ENCODE results near the gene SOCS7. TPM values are rescaled to one million over a fixed set of nuclear protein-coding genes. Genes with fewer than 3 reads are reported as not detected.

Gene SOCS7
- total and polyA plus RNA-seq, 2 experiments from 2014 or later = 5.0 to 29.2 TPM

DNA sequence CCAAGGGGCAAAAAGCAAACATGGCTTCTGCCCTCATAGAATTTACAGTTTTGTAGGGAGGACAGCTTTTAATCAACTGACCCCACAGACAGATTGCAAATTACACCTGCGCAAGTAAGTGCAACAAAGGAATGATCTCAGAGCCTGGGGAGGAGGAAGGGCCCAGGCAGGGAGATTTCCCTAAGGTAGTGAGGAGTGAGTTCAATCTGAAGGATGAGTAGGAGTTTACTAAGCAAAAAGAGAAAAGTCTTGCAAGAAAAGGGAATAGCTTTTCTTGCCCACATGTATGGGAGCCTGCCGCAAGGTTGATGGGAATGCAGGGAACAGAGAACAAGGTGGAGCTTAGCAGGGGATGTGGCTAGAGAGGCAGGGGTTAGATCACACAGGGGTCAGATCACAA lies 1.6 kb upstream of the SOCS7 start (continued):
- TF ChIP-seq, protein P1, sequence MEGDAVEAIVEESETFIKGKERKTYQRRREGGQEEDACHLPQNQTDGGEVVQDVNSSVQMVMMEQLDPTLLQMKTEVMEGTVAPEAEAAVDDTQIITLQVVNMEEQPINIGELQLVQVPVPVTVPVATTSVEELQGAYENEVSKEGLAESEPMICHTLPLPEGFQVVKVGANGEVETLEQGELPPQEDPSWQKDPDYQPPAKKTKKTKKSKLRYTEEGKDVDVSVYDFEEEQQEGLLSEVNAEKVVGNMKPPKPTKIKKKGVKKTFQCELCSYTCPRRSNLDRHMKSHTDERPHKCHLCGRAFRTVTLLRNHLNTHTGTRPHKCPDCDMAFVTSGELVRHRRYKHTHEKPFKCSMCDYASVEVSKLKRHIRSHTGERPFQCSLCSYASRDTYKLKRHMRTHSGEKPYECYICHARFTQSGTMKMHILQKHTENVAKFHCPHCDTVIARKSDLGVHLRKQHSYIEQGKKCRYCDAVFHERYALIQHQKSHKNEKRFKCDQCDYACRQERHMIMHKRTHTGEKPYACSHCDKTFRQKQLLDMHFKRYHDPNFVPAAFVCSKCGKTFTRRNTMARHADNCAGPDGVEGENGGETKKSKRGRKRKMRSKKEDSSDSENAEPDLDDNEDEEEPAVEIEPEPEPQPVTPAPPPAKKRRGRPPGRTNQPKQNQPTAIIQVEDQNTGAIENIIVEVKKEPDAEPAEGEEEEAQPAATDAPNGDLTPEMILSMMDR (conservative IDR thresholded peaks at IDR 0.05; ENCODE audit: low read depth in 2 of 2) = no peak
- no peak for TF ChIP-seq ZNF114 (CRISPR knock-in tag; IDR thresholded peaks at IDR 0.05)
- TF ChIP-seq, protein P2, sequence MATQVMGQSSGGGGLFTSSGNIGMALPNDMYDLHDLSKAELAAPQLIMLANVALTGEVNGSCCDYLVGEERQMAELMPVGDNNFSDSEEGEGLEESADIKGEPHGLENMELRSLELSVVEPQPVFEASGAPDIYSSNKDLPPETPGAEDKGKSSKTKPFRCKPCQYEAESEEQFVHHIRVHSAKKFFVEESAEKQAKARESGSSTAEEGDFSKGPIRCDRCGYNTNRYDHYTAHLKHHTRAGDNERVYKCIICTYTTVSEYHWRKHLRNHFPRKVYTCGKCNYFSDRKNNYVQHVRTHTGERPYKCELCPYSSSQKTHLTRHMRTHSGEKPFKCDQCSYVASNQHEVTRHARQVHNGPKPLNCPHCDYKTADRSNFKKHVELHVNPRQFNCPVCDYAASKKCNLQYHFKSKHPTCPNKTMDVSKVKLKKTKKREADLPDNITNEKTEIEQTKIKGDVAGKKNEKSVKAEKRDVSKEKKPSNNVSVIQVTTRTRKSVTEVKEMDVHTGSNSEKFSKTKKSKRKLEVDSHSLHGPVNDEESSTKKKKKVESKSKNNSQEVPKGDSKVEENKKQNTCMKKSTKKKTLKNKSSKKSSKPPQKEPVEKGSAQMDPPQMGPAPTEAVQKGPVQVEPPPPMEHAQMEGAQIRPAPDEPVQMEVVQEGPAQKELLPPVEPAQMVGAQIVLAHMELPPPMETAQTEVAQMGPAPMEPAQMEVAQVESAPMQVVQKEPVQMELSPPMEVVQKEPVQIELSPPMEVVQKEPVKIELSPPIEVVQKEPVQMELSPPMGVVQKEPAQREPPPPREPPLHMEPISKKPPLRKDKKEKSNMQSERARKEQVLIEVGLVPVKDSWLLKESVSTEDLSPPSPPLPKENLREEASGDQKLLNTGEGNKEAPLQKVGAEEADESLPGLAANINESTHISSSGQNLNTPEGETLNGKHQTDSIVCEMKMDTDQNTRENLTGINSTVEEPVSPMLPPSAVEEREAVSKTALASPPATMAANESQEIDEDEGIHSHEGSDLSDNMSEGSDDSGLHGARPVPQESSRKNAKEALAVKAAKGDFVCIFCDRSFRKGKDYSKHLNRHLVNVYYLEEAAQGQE (IDR thresholded peaks at IDR 0.05; ENCODE audit: unreplicated experiment) = no peak

DNA sequence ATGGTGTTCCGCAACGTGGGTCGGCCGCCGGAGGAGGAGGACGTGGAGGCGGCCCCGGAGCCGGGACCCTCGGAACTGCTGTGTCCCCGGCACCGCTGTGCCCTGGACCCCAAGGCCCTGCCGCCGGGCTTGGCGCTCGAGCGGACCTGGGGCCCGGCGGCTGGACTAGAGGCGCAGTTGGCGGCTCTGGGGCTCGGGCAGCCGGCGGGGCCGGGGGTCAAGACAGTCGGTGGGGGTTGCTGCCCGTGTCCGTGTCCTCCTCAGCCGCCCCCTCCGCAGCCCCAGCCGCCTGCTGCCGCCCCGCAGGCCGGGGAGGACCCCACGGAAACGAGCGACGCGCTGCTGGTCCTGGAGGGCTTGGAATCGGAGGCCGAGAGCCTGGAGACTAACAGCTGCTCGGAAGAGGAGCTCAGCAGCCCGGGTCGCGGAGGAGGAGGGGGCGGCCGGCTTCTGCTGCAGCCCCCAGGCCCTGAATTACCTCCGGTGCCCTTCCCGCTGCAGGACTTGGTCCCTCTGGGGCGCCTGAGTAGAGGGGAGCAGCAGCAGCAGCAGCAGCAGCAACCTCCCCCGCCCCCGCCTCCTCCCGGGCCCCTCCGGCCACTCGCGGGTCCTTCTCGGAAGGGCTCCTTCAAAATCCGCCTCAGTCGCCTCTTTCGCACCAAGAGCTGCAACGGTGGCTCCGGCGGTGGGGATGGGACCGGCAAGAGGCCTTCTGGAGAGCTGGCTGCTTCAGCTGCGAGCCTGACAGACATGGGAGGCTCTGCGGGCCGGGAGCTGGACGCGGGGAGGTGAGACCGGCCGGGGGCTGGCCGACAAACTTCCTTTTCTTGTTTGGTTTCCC lies 821 bp downstream of the SOCS7 start:
- Histone ChIP-seq H3K4me1 (ENCODE audit: insufficient read depth) (peaks cover 43% of the 10 kb centered on the region), H3K4me2 (peak overlapping the region; percentile 96), H3F3A (replicated peaks; ENCODE audit: low read depth) (peaks cover 24% of the 10 kb centered on the region; the same call in 1 of the 2 replicates), H3K9me2 (ENCODE audit: insufficient read depth) (no peaks in the 10 kb centered on the region), H3K36me3 (ENCODE audit: insufficient read depth) (no peaks in the 10 kb centered on the region), H4K20me1 (replicated peaks; ENCODE audit: insufficient read depth) (peaks cover 19% of the 10 kb centered on the region), H2AFZ (no peak overlapping the region), H3K27ac (ENCODE audit: low read depth) (no peak overlapping the region), H3K4me3 (peak overlapping the region; percentile 89), H3K27me3 (ENCODE audit: insufficient read depth) (peaks cover 5% of the 10 kb centered on the region; the same call in 1 of the 2 replicates), H3K79me2 (replicated peaks; ENCODE audit: insufficient read depth) (peaks cover 46% of the 10 kb centered on the region)
- Mint-ChIP-seq H3K4me1 (peaks cover 53% of the 10 kb centered on the region), H3K27ac (no peak overlapping the region), H3K36me3 (ENCODE audit: low read depth) (no peaks in the 10 kb centered on the region; the same call in 2 of the 3 replicates), H3K9me3 (no peaks in the 10 kb centered on the region), H3K4me3 (peak overlapping the region; percentile 74), H3K27me3 (ENCODE audit: insufficient read depth, low read depth, poor library complexity) (peaks cover 11% of the 10 kb centered on the region)
- TF ChIP-seq, protein P1 (conservative IDR thresholded peaks at IDR 0.05; ENCODE audit: low read depth in 2 of 2) = no peak
- DNase-seq (ENCODE audit: low spot score) = peak; percentile 69
- ATAC-seq = peak; percentile 40
